ENCODE measurements around the gene PPFIA3. TPM values are rescaled to one million over a fixed set of nuclear protein-coding genes. Genes with fewer than 3 reads are reported as not detected.
A peak's percentile ranks its signal among the peaks of the same experiment; 100 is the strongest.

Gene PPFIA3
- total and polyA plus RNA-seq, 2 of the 8 experiments (the other 6 are each of a cell fraction or from before 2014, with no cell fraction given) = 15.9 to 25.3 TPM

DNA sequence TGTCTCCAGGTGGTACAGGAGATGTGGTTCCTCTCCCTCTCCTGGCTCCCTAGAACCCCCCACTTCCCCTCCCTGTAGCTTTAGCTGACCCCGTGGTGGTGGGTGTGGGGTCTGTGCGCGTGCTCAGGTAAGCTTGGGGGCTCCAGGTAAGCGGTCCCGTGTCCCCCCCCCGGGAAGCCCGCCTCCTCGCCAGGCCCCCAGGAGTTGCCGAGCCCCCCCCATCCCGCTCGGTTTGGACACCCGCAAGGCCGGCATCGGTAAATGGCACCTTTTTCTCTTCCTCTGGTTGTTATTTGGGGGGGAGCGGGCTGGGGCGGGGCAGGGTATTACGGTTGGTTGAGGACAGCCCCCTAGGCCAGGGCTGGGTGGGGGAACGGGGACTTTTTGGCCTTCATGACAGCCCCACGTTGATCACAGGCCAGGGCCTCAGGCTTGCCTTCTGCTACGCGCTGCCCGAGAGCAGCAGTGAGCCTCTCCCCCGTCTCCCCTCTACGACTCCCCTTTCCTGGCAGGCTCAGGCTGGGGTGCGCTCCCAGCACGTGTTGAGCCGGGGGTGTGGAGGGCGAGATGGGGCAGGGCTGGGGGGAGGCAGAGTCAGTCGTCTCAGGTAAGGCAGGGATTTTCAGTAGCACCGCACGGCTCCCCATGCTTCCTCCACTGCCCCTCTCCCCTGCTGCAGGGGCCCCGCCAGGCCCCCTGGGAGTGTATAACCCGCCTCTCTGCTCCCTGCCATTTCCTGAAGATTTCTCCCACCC is 15.8 kb upstream of the PPFIA3 start:
- no peak overlapping the region for H2BK15ac ChIP-seq (ENCODE audit: low read length)
- no peak overlapping the region for H3K27ac ChIP-seq (ENCODE audit: low read depth, low read length)
- TF ChIP-seq NRF1 (IDR thresholded peaks at IDR 0.05; ENCODE audit: low read depth, low read length) (no peak), RNF2 (IDR thresholded peaks at IDR 0.05; ENCODE audit: borderline replicate concordance, low read depth, low read length, missing control alignments, poor library complexity, severe bottlenecking) (no peak), PHF8 (conservative IDR thresholded peaks at IDR 0.05; ENCODE audit: low read depth, low read length) (no peak)

More for the DNA sequence above, 15.8 kb upstream of the PPFIA3 start:
- Histone ChIP-seq H4K91ac (replicated peaks; ENCODE audit: insufficient read length, low read length) (no peak overlapping the region), H4K5ac (ENCODE audit: insufficient read length, low read depth, low read length) (no peak overlapping the region), H2AFZ (ENCODE audit: low read length) (no peak overlapping the region), H3K18ac (ENCODE audit: extremely low read depth, low read length) (no peak overlapping the region), H4K8ac (ENCODE audit: extremely low read depth, insufficient read depth, low read length) (0 out of 2 replicates have a peak overlapping the region, but pooled peaks have one; percentile 15), H3K56ac (replicated peaks; ENCODE audit: insufficient read length, low read depth, low read length) (no peak overlapping the region), H3K79me2 (ENCODE audit: control insufficient read depth in 1 of 2, insufficient read depth in 2 of 2, low read length in 2 of 2) (peaks cover 0 to 14% of the 10 kb centered on the region in 2 experiments; a peak in 1 of 4 replicates), H2BK12ac (ENCODE audit: low read depth, low read length) (no peak overlapping the region), H3K9ac (replicated peaks in 1 of 4; ENCODE audit: extremely low read depth in 1 of 4, low read depth in 3 of 4, low read length in 3 of 4) (no peak overlapping the region), H3K4me3 (ENCODE audit: extremely low read depth in 1 of 4, insufficient read depth in 2 of 4, low read depth in 3 of 4, low read length in 4 of 4) (no peak overlapping the region), H3K27me3 (replicated peaks in 1 of 4; ENCODE audit: control insufficient read depth in 3 of 4, extremely low read depth in 1 of 4, insufficient read depth in 3 of 4, low read length in 3 of 4) (no peaks in the 10 kb centered on the region), H2AK5ac (ENCODE audit: low read depth, low read length) (no peak overlapping the region), H2BK120ac (replicated peaks; ENCODE audit: low read depth, low read length) (no peak overlapping the region), H3K36me3 (ENCODE audit: control insufficient read depth in 2 of 4, insufficient read depth in 4 of 4, low read length in 3 of 4) (peaks cover 40 to 86% (median 76%) of the 10 kb centered on the region in 4 experiments), H3K9me3 (ENCODE audit: insufficient read depth in 2 of 2, low read depth in 1 of 2, low read length in 1 of 2) (no peaks in the 10 kb centered on the region), H2BK20ac (ENCODE audit: low read length) (no peak overlapping the region), H3K79me1 (ENCODE audit: low read depth, low read length) (peaks cover 19% of the 10 kb centered on the region), H3K23ac (ENCODE audit: insufficient read length) (no peak overlapping the region), H3K4me1 (replicated peaks in 1 of 4; ENCODE audit: control insufficient read depth in 3 of 4, insufficient read depth in 4 of 4, low read length in 3 of 4) (no peaks in the 10 kb centered on the region), H3K14ac (ENCODE audit: insufficient read length) (no peak overlapping the region), H3K4ac (replicated peaks; ENCODE audit: insufficient read length, low read depth, low read length) (no peak overlapping the region), H3K4me2 (ENCODE audit: insufficient read depth in 1 of 2, low read depth in 2 of 2, low read length in 2 of 2) (no peak overlapping the region), H3K23me2 (ENCODE audit: low read depth, low read length) (no peaks in the 10 kb centered on the region), H2BK5ac (ENCODE audit: low read depth, low read length) (no peak overlapping the region), H4K20me1 (replicated peaks in 1 of 2; ENCODE audit: control insufficient read depth in 1 of 2, insufficient read depth in 2 of 2, low read length in 2 of 2) (peaks cover 20 to 39% of the 10 kb centered on the region in 2 experiments)
- POLR2A ChIA-PET (ENCODE audit: partially characterized antibody) = interaction anchor here (0.7 to 3.6 kb wide), 3 partner anchors 9 to 107 kb away, joined by 3 to 30 read pairs (median 3); no protein-coding TSS in a partner anchor
- no peak for FAIRE-seq
- 85% methylated on average over 19 of the region's 33 CpGs; no CpG with 5 or more reads in 1 of the 2 experiments for WGBS, 2 experiments (ENCODE audit: extremely low coverage in 1 of 2, insufficient coverage in 1 of 2, insufficient read length in 1 of 2, insufficient replicate concordance in 2 of 2, low coverage in 1 of 2, low lambda C conversion rate in 2 of 2, missing lambda C conversion rate in 1 of 2)
- CTCF ChIA-PET (ENCODE audit: partially characterized antibody) = interaction anchor here (0.6 to 1.8 kb wide), 5 partner anchors 14 to 130 kb away, joined by 3 to 6 read pairs (median 3); no protein-coding TSS in a partner anchor
- no peak for DNase-seq (ENCODE audit: low read depth in 1 of 2, low spot score in 2 of 2)

Data from H1 (cell line).